ENCODE data around the gene IL3. TPM values are rescaled to one million over a fixed set of nuclear protein-coding genes. Genes with fewer than 3 reads are reported as not detected.

IL3 gene
- total RNA-seq, 2 experiments from 2014 or later = 0.25 to 0.98 TPM

DNA sequence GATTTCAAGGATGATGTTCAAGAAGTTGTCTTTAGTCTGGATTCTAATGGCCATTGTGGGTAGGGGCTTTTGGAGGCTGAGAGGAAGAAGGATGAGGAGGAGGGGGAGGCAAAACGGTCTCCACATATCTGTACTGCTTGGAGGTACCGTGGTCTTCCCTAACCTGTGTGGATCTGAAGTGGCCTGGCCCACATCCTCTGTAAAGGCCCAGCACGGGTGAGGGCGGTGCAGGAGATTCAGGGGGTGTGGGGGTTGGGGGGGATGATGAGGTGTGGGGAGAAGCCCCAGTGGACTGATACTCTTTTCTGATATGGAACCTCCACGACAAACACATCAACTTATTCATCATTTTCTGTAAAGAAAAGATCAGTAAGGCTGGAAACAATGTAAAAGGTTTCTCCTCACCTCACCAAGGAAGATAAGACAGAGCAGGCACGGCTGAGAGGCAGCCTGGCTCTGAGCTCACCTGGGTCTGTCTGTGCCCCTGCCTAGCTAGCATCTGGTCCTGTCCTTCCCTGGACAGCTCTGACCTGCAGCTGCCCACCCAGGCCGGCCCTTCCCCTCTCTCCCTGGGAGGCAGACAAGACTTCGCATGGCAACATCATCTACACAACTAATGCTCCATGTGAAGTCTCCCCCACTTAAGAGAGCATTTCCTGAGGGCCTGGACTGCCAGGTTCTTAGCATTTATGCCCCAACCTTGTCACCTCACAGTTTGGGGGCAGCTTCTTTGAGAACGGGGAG is 5.6 kb upstream of the IL3 start:
- TF ChIP-seq, protein P1, sequence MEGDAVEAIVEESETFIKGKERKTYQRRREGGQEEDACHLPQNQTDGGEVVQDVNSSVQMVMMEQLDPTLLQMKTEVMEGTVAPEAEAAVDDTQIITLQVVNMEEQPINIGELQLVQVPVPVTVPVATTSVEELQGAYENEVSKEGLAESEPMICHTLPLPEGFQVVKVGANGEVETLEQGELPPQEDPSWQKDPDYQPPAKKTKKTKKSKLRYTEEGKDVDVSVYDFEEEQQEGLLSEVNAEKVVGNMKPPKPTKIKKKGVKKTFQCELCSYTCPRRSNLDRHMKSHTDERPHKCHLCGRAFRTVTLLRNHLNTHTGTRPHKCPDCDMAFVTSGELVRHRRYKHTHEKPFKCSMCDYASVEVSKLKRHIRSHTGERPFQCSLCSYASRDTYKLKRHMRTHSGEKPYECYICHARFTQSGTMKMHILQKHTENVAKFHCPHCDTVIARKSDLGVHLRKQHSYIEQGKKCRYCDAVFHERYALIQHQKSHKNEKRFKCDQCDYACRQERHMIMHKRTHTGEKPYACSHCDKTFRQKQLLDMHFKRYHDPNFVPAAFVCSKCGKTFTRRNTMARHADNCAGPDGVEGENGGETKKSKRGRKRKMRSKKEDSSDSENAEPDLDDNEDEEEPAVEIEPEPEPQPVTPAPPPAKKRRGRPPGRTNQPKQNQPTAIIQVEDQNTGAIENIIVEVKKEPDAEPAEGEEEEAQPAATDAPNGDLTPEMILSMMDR (IDR thresholded peaks at IDR 0.05) = no peak
- H3K4me1 Mint-ChIP-seq (ENCODE audit: low read depth) = peaks cover 30% of the 10 kb centered on the region
- intact Hi-C loops (cut with micrococcal nuclease) = loop anchor here (5.0 to 10.0 kb wide), 2 partner anchors 33 to 80 kb away; no protein-coding TSS in a partner anchor

DNA sequence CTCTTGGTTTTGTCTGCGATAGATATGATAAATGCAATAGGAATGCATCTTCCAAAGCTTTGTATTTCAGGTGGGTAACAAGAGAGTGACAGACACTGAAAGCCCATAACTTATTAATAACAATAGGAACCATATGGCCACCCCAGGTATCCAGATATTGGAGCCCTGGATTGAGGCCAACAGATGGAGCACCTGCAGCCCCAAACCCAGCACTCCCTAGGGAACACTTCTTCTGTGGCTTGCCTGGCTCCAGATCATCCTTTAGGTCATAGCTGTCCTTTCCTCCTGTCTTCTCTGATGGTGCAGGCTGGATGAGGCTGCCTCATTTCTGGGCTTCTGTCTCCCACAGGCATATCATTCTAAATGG is 5.0 kb upstream of the IL3 start:
- H3K4me1 Mint-ChIP-seq (ENCODE audit: low read depth) = peaks cover 30% of the 10 kb centered on the region
- ATAC-seq (no peak), DNase-seq (no peak)
- intact Hi-C loops (cut with micrococcal nuclease) = loop anchor here (5.0 to 10.0 kb wide), 2 partner anchors 33 to 81 kb away; no protein-coding TSS in a partner anchor
- POLR2A ChIA-PET = interaction anchor here (0.6 to 1.6 kb wide), 2 partner anchors 36 to 360 kb away, joined by 3 read pairs; no protein-coding TSS in a partner anchor
- no peaks in the 10 kb centered on the region for H3K27me3 Mint-ChIP-seq
- no peak overlapping the region for H3K4me3 Mint-ChIP-seq
- CTCF ChIA-PET = interaction anchor here (0.9 to 1.6 kb wide), 3 partner anchors 8 to 183 kb away, joined by 3 to 9 read pairs (median 6); no protein-coding TSS in a partner anchor
- no peaks in the 10 kb centered on the region for H3K9me3 Mint-ChIP-seq
- H3K27ac Mint-ChIP-seq = no peak overlapping the region
- no peaks in the 10 kb centered on the region for H3K36me3 Mint-ChIP-seq (ENCODE audit: low read depth)
- TF ChIP-seq, protein P1 (IDR thresholded peaks at IDR 0.05) = no peak

More for the DNA sequence above, 5.6 kb upstream of the IL3 start:
- Mint-ChIP-seq H3K36me3 (ENCODE audit: low read depth) (no peaks in the 10 kb centered on the region), H3K9me3 (no peaks in the 10 kb centered on the region), H3K27ac (no peak overlapping the region), H3K4me3 (no peak overlapping the region), H3K27me3 (no peaks in the 10 kb centered on the region)
- no peak for ATAC-seq
- ChIA-PET CTCF (interaction anchor here (0.9 to 2.4 kb wide), 4 partner anchors 8 to 184 kb away, joined by 3 to 18 read pairs (median 8); no protein-coding TSS in a partner anchor), POLR2A (interaction anchor here (1.6 kb wide), 1 partner anchor 35 kb away, joined by 3 read pairs; no protein-coding TSS in a partner anchor)
- no peak for DNase-seq

DNA sequence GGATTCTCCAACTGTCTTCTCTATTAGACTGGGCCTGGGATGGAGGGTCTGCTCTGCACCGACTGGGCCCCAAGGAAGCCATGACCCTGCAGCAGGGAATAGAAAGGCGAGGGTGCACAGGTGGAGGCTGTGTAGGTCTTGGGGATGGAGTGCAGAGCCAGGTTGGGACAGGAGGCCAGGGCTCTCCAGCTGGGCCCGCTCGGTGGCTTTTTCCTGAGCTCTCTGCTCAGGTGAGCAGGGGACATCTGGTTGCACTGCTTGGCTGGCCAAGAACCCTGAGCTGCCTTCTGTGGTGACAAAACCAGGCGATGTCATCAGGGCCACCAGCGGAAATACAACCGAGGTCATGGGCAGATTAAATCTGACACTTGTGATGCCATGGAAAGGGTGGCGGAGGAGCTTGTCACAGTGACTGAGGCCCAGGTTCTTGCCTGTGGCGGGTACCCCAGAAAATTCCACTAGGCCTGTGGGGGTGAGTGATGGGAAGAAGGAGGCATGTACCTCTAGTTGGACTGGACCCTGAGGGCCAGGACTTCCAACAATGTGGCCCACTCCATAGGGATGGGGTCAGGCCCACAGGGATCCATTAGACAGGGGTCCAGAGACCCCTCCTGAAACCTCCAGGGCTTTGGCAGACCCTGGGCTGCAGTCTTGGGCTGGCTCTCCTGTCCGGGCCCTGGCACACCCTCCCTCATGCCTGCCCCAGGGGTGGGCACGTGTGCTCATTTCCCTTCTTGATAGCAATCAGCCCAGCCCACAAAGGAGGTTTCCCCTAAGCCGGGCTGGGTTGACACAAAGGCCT is 4.4 kb upstream of the IL3 start:
- Mint-ChIP-seq H3K4me1 (ENCODE audit: low read depth) (peaks cover 30% of the 10 kb centered on the region), H3K27ac (peak overlapping the region; percentile 40), H3K4me3 (no peak overlapping the region), H3K9me3 (no peaks in the 10 kb centered on the region), H3K27me3 (no peaks in the 10 kb centered on the region), H3K36me3 (ENCODE audit: low read depth) (no peaks in the 10 kb centered on the region)
- ATAC-seq (peak; percentile 80), DNase-seq (peak; percentile 59)
- TF ChIP-seq, protein P1 (IDR thresholded peaks at IDR 0.05) = no peak
- intact Hi-C loops (cut with micrococcal nuclease) = loop anchor here (5.0 to 10.0 kb wide), 2 partner anchors 34 to 81 kb away; no protein-coding TSS in a partner anchor
- ChIA-PET CTCF (interaction anchor here (0.9 to 1.6 kb wide), 3 partner anchors 7 to 183 kb away, joined by 3 to 9 read pairs (median 6); no protein-coding TSS in a partner anchor), POLR2A (interaction anchor here (0.6 to 1.6 kb wide), 4 partner anchors 14 to 812 kb away, joined by 3 read pairs; no protein-coding TSS in a partner anchor)

DNA sequence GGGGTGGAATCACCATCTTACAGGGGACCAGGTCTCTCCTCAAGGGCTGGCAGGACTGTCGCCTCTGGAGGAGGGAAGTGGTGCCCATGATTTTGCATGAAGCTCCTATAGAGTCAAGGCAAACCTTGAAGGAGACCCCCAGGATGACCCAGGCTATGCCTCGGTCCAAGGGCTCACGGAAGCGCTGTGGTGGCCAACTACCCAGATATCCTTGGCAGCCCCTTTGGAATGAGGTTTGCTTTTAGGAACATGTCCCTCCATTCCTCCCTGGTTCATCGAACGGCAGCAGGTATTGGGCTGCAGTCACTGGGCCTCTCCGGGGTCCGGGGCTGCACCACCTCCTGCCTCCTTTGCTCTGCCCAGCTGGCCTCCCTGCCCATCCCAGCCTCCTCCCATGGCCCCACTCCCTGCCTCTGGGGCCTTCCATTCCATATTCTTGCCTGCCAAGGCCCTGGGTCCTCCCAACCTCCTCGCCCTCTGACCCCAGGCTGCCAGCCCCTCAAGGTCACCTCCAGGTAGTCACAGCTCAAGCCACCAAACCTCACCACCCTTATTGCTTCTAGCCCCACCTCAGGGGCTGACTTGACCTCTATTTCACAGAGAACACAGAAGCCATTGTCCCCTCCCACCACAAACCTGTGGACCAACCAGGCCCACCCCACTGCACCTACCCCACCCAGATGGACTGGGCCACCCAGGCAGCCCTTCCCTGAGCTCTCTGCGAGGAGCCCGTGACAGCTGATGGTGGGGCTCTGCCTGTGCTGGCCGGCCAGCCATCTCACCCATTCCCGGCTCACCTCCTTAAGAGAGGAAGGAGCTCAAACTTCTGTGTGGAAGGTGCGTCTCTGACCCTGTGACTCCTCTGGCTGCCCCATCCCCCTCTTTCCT is 3.6 kb upstream of the IL3 start:
- no peak overlapping the region for H3K27ac Mint-ChIP-seq
- no peak for ATAC-seq

More for the DNA sequence above, 3.6 kb upstream of the IL3 start:
- TF ChIP-seq, protein P1 (IDR thresholded peaks at IDR 0.05) = no peak
- ChIA-PET POLR2A (interaction anchor here (0.6 to 1.0 kb wide), 2 partner anchors 15 to 811 kb away, joined by 3 read pairs; no protein-coding TSS in a partner anchor), CTCF (no interaction called here)
- H3K4me1 Mint-ChIP-seq (ENCODE audit: low read depth) = peaks cover 30% of the 10 kb centered on the region
- H3K27me3 Mint-ChIP-seq = no peaks in the 10 kb centered on the region
- no peaks in the 10 kb centered on the region for H3K36me3 Mint-ChIP-seq (ENCODE audit: low read depth)
- DNase-seq = no peak
- H3K4me3 Mint-ChIP-seq = no peak overlapping the region
- no peaks in the 10 kb centered on the region for H3K9me3 Mint-ChIP-seq
- intact Hi-C loops (cut with micrococcal nuclease) = loop anchor here (5.0 to 10.0 kb wide), 2 partner anchors 35 to 82 kb away; no protein-coding TSS in a partner anchor

All from activated CD8-positive, alpha-beta T cell treated with anti-CD3 and anti-CD28 coated beads for 36 hours (primary cell).